A549 (cell line): ENCODE data around the gene CACNA1C. TPM values are rescaled to one million over a fixed set of nuclear protein-coding genes. Genes with fewer than 3 reads are reported as not detected.
A peak's percentile ranks its signal among the peaks of the same experiment; 100 is the strongest.
"Not testable (repeated sequence)": the region's sequence is repeated elsewhere in the genome, so short reads cannot be mapped to it uniquely, and the experiment has no call there.

Experiments
- ATAC-seq, 2 experiments: fragments of 200-7000 bp in 1 of 2; fragments of >200 bp in 1 of 2; cut with Nextera tagmentation in 1 of 2; cut with Tn5 transposase in 1 of 2; 3 replicates each; pipeline versions ENCODE4 v1.8.0 to v1.9.1; 2018 to 2020; ENCODE audit warnings: mild to moderate bottlenecking in 1 of 2, moderate library complexity in 1 of 2
- CTCF ChIA-PET: fragments of 300-600 bp; sonication (Branson Sonifier 250); formaldehyde crosslinking; extraction: SDS; loops from one replicate; lab custom pipeline; 2021; ENCODE audit warnings: antibody characterized with exemption, inconsistent platforms; lab: Yijun Ruan, JAX
- POLR2A ChIA-PET: fragments of 350-600 bp; formaldehyde crosslinking; extraction: SDS; loops from one replicate; lab custom pipeline; 2021; ENCODE audit warnings: antibody characterized with exemption, inconsistent platforms; lab: Yijun Ruan, JAX
- DNase-seq, 2 experiments: peaks; one replicate each; pipeline versions ENCODE4 v3.0.0 to v3.0.0-alpha.2; 2011 to 2016; ENCODE audit warnings: low read depth in 1 of 2, low spot score in 1 of 2
- FAIRE-seq: peaks from 2 replicates; lab custom pipeline; 2011; peaks lifted over from hg19 to GRCh38; lab: Jason Lieb, UNC
- H3K27ac ChIP-seq, 2 experiments: fragments of >200 bp; sonication (Bioruptor Twin); formaldehyde crosslinking; 3 replicates each; pipeline ENCODE4 v1.5.1; 2016 to 2017
- H3K4me1 ChIP-seq: fragments of >200 bp; sonication (Bioruptor Twin); formaldehyde crosslinking; 3 replicates; pipeline ENCODE4 v1.6.1; 2016
- H3K4me2 ChIP-seq: fragments of >200 bp; sonication (Bioruptor Twin); formaldehyde crosslinking; 3 replicates; pipeline ENCODE4 v1.6.1; 2016
- H3K4me3 ChIP-seq: fragments of >200 bp; sonication (Bioruptor Twin); formaldehyde crosslinking; 3 replicates; pipeline ENCODE4 v1.5.1; 2016
- H3K9me3 ChIP-seq: fragments of >200 bp; sonication (Bioruptor Twin); formaldehyde crosslinking; 3 replicates; pipeline ENCODE4 v1.6.1; 2016
- ATOH8 ChIP-seq: fragments of 250-450 bp; sonication (Bioruptor Pico); IDR thresholded peaks from 2 replicates; pipeline ENCODE4 v1.5.0; 2020; ENCODE audit warnings: low read depth, mild to moderate bottlenecking, moderate library complexity
- CBX2 ChIP-seq: fragments of 200-600 bp; sonication (generic); IDR thresholded peaks from 2 replicates; pipeline ENCODE4 v1.6.1; 2016; ENCODE audit warnings: low read depth, mild to moderate bottlenecking, borderline replicate concordance
- CTCF ChIP-seq: fragments of >200 bp; sonication (Bioruptor Twin); formaldehyde crosslinking; IDR thresholded peaks from 3 replicates; pipeline ENCODE4 v1.5.1; 2016
- E2F6 ChIP-seq: IDR thresholded peaks from 2 replicates; pipeline ENCODE4 v1.6.1; 2012; ENCODE audit warnings: low read depth, borderline replicate concordance
- HMGXB4 ChIP-seq: fragments of 250-450 bp; sonication (Bioruptor Pico); IDR thresholded peaks from 2 replicates; pipeline ENCODE4 v1.5.0; 2021; ENCODE audit warnings: mild to moderate bottlenecking, moderate library complexity, borderline replicate concordance
- HOXA7 ChIP-seq: fragments of 250-450 bp; sonication (Bioruptor Pico); IDR thresholded peaks from 2 replicates; pipeline ENCODE4 v1.5.0; 2020; ENCODE audit warnings: mild to moderate bottlenecking, moderate library complexity
- HOXB13 ChIP-seq: fragments of 250-450 bp; sonication (Bioruptor Pico); IDR thresholded peaks from 2 replicates; pipeline ENCODE4 v1.5.0; 2020; ENCODE audit warnings: low read depth, mild to moderate bottlenecking, moderate library complexity
- MAZ ChIP-seq: fragments of 150-350 bp; IDR thresholded peaks from 2 replicates; pipeline ENCODE4 v1.6.1; 2014; ENCODE audit warnings: antibody characterized with exemption, low read depth, low read length, borderline replicate concordance
- PBX3 ChIP-seq: IDR thresholded peaks from 2 replicates; pipeline ENCODE4 v1.6.1; 2012
- POLR2A ChIP-seq: IDR thresholded peaks from 2 replicates; pipeline ENCODE4 v1.6.1; 2012; ENCODE audit warnings: mild to moderate bottlenecking, low read length
- POLR2AphosphoS2 ChIP-seq: conservative IDR thresholded peaks from 2 replicates; pipeline ENCODE4 v1.6.1; 2012; ENCODE audit warnings: low read length, improper control_type of control experiment, inconsistent platforms
- RAD21 ChIP-seq, 2 experiments: fragments of >200 bp in 1 of 2; sonication (Bioruptor Twin) in 1 of 2; formaldehyde crosslinking in 1 of 2; IDR thresholded peaks in 1 of 2; conservative IDR thresholded peaks in 1 of 2; 2 replicates in 1 of 2; 3 replicates in 1 of 2; pipeline ENCODE4 v1.6.1; 2012 to 2018; ENCODE audit warnings: inconsistent platforms in 1 of 2
- TFCP2L1 ChIP-seq: fragments of 250-450 bp; sonication (Bioruptor Pico); IDR thresholded peaks from 2 replicates; pipeline ENCODE4 v1.5.0; 2021; ENCODE audit warnings: mild to moderate bottlenecking
- WGBS: methylation state at CpG from one replicate; pipeline ENCODE4 v1.1.6; 2017; ENCODE audit errors: missing lambda C conversion rate; 5-methylcytosine and 5-hydroxymethylcytosine counted together
- polyA plus RNA-seq, 4 experiments: library from polyadenylated mRNA; depleted of rRNA in 3 of 4; stranded (reverse); fragments of >200 nt; fragmentation: RNase III in 1 of 4; extraction: RNeasy Plus Mini Kit Qiagen cat#74134 plus additional on column Dnase treatment in 1 of 4; gene quantifications; 2 replicates in 3 of 4; 3 replicates in 1 of 4; pipeline ENCODE4 v1.2.3, GENCODE V29; 2011 to 2017

Gene CACNA1C
- polyA plus RNA-seq, 2 of the 4 experiments (the other 2 are of a cell fraction): not detected

- ChIA-PET CTCF (interaction anchor here (0.8 to 2.4 kb wide), 12 partner anchors 10 to 106 kb away, joined by 3 to 16 read pairs (median 4); no protein-coding TSS in a partner anchor), POLR2A (no interaction called here)
- no peak overlapping the region for H3K4me2 ChIP-seq
- no peak overlapping the region for H3K27ac ChIP-seq
- peak; percentile 19 to 68 for DNase-seq
- 29% methylated on average over 10 of the region's 10 CpGs for WGBS
- FAIRE-seq: no peak
- peak; percentile 57 to 82 for ATAC-seq
- H3K4me3 ChIP-seq: no peak overlapping the region
- H3K4me1 ChIP-seq: no peaks in the 10 kb centered on the region
- H3K9me3 ChIP-seq: no peaks in the 10 kb centered on the region
- TF ChIP-seq CTCF: peak; percentile 30
- TF ChIP-seq MAZ: no peak
- TF ChIP-seq RAD21 (conservative IDR thresholded peaks at IDR 0.05 in 1 of 2, IDR thresholded peaks at IDR 0.05 in 1 of 2): peak; percentile 26 to 56; a peak in 4 of 5 replicates
These were observed 629.8 kb downstream of the CACNA1C start for GRCh38 chr12:2682296-2683251.

- DNase-seq (no peak), FAIRE-seq (no peak), ATAC-seq (no peak)
- Histone ChIP-seq H3K4me1 (no peaks in the 10 kb centered on the region), H3K9me3 (no peaks in the 10 kb centered on the region), H3K4me2 (no peak overlapping the region), H3K4me3 (no peak overlapping the region), H3K27ac (no peak overlapping the region)
- POLR2A ChIA-PET: no interaction called here
- TF ChIP-seq POLR2AphosphoS2 (no peak), E2F6 (no peak), TFCP2L1 (CRISPR knock-in tag) (no peak)
- CTCF ChIA-PET: interaction anchor here (0.9 to 2.4 kb wide), 8 partner anchors 11 to 105 kb away, joined by 3 to 16 read pairs (median 4); no protein-coding TSS in a partner anchor
- WGBS: 43% methylated on average over 10 of the region's 12 CpGs
These were observed 630.7 kb downstream of the CACNA1C start for GRCh38 chr12:2683283-2684025.

GRCh38 chr12:2684026-2684325 is 631.2 kb downstream of the CACNA1C start:
- CTCF ChIA-PET: interaction anchor here (1.2 to 2.4 kb wide), 2 partner anchors 11 to 38 kb away, joined by 3 to 16 read pairs; no protein-coding TSS in a partner anchor
- ATAC-seq, DNase-seq, H3K9me3 ChIP-seq, H3K4me3 ChIP-seq, H3K4me1 ChIP-seq, H3K4me2 ChIP-seq, POLR2A ChIA-PET, H3K27ac ChIP-seq, FAIRE-seq: not testable (repeated sequence)
- WGBS: 23% methylated on average over 6 of the region's 6 CpGs

DNA sequence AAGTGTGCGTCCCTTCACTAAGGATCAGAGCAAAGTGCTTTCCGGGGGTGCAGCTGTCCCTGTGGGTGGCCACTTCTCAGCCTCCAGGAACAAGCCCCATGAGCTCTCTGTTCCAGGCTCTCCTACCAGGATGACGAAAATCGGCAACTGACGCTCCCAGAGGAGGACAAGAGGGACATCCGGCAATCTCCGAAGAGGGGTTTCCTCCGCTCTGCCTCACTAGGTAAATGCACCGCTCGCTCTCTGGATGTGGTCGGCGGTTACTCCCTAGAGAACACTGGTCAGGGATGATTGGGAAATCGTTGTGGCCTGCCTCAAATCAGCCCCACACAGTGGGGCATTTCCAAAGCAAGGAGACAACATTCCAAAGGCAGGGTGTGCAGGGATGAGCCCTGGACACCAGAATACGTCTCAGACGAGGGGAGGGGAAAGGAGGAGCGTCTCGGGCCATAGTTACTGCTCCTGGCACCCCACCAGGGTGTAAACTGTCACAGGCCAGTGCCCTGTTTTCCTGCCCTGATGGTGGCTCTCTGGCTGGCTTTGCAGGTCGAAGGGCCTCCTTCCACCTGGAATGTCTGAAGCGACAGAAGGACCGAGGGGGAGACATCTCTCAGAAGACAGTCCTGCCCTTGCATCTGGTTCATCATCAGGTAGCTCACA is 633.0 kb downstream of the CACNA1C start:
- H3K27ac ChIP-seq, DNase-seq, H3K4me2 ChIP-seq, ATAC-seq, H3K9me3 ChIP-seq, FAIRE-seq, H3K4me1 ChIP-seq, H3K4me3 ChIP-seq: not testable (repeated sequence)
- CTCF ChIA-PET: interaction anchor here (0.9 to 1.2 kb wide), 2 partner anchors 11 to 54 kb away, joined by 3 read pairs; no protein-coding TSS in a partner anchor
- 51% methylated on average over 14 of the region's 20 CpGs for WGBS
- POLR2A ChIA-PET: interaction anchor here (1.1 kb wide), 1 partner anchor 56 kb away, joined by 3 read pairs; no protein-coding TSS in a partner anchor

DNA sequence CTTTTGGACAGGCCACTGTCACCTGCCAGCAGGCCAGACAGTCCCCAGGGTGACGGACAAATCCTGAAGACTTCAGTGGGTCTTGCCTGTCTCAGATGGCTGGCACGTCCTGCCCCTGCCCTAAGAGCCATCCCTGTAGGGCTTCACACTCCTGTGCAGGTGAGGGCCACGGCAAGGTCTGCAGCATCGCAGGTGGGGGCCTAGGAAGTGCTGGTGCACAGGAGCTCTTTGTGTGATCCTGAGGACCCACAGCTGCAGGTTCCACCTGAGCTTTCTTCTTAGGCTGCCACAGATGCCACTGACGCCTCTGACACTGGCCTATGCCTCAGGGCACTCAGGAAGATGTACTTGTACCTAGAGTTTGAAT is 633.5 kb downstream of the CACNA1C start:
- Histone ChIP-seq H3K27ac (no peak overlapping the region), H3K4me2 (no peak overlapping the region), H3K9me3 (no peaks in the 10 kb centered on the region), H3K4me1 (no peaks in the 10 kb centered on the region), H3K4me3 (no peak overlapping the region)
- DNase-seq: no peak
- 33% methylated on average over 2 of the region's 5 CpGs for WGBS
- no peak for FAIRE-seq
- ATAC-seq: no peak
- ChIA-PET POLR2A (no interaction called here), CTCF (no interaction called here)
- TF ChIP-seq CBX2 (no peak), HOXB13 (CRISPR knock-in tag) (no peak), POLR2A (no peak), HMGXB4 (CRISPR knock-in tag) (no peak), HOXA7 (CRISPR knock-in tag) (no peak), ATOH8 (CRISPR knock-in tag) (no peak), PBX3 (no peak)
